NCI-H2107 treated with DMSO at 0.1 percent for 48 hours (cell line): Measurements from ENCODE around the gene CCDC88C.

Source experiments
- DNase-seq: peaks from one replicate; lab custom pipeline; 2025; ENCODE audit not compliant: unreplicated experiment; lab: John Stamatoyannopoulos, UW

The CCDC88C gene

DNA sequence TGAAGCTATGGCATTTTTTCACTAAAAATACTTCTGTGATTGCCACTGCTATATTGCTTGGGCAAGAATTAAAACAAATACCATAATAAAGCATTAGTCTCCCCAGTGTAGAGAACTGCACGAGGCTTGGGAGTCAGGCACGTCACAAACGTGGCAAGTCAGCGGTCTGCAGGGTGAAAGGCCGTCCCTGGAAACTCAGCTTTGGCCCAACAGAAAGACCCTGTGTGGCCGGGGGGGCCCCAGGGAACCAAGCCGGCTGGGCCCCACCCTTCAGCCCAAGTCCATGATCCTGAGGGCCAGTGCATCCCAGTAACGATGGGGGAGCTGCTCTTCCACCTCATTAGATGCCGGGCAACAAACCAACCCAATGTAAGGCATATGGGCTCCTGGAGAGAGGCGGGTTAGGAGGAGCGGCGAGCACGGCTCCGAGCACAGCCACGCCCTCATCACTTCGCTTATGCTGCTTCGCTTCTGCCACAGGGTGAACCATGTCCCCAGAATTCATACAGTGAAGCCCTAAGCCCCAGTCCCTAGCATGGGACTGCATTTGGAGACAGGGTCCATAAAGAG lies 122.3 kb downstream of the CCDC88C start:
- no peak for DNase-seq

DNA sequence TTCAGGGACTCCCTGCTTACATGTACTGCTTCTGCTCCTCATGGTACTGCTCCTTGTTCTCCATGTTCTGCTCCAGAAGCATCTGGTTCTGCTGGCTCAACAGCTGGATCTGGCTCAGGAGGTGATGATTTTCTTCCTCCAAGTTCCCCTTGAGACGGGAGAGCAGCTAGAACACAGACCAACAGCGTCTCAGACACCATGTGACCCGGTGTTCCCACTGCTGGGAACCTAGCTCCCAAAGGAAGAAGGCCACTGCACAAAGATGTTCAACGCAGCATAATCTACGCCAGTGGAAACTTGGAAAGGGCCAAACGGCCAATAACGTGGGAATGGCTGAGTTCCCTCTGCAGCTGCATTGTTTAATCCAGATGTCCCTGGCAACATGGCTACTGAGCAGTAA lies 123.5 kb downstream of the CCDC88C start:
- no peak for DNase-seq

DNA sequence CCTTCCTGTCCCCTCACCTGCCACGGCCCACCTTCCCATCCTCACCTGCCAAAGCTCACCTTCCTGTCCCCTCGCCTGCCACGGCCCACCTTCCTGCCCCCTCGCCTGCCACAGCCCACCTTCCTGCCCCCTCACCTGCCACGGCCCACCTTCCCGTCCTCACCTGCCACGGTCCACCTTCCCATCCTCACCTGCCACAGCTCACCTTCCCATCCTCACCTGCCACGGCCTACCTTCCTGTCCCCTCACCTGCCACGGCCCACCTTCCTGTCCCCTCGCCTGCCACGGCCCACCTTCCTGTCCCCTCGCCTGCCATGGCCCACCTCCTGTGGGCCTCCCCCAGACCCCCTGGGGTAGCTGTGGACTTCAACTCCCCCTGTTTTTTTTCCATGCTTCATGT lies 124.3 kb downstream of the CCDC88C start:
- no peak for DNase-seq

DNA sequence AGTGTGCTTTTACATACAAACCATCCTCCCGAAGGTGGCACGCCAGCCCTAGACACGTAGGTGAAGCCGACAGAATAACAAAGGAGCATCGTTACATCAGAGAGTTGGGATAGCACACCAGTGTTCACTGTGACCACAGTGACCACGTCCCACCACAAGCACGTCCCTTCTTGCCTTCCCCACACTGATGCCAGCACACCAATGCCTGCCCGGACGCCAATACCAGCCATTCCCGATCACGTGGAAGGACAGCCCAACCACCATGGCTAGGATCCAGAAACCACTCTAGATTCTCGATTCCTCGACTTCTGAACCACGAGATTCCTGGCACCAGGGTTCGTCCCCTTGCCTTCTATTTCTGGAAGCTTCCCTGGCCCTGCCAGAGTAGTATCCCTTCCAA lies 125.1 kb downstream of the CCDC88C start:
- DNase-seq, result no peak

DNA sequence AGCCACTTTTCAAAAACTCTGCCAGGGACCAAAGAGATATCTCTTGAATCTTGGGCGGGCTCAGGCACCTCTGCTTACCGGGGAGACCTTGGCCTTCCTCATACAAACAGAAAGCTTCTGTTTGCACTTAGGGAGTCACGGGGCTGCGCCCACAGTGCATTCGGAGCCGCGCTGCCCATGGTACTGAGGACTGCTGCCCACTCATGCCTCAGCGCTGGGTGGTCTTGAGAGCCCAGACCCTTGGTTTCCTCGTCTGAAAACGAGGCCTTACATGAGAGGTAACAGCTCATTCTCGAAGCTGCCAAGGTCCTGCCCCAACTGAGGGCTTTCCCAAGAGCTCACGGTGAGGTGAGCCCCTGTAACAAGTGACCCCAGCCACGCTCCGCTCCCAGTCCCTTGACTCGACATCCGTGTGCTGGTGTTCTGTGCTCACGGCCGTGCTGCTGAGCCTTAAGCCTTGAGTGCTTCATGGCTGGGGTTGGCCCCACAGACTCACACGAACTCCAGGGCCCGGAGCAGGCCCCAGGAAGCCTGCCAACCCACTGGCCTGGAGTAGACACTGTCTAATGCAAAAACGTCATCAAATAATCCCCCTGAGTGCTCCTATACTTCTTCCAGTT lies 125.7 kb downstream of the CCDC88C start:
- no peak for DNase-seq

DNA sequence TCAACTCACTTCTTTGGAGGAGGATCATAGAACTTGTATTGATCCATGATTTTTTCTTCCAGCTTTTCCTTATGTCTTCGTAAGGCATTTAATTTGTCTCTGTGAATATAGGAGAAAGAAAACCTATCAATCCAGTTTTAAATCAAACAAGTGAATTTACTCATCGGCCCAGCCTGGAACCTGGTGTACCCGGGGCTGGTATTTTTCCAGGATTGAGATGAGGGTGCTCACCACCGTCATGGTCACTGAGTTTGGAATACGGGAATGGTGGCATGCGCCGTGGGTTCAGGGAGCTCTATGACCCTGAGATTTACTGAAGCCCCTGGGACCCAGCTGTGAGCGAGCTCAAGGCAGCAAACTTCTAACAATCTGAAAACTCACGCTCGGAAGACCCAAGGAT lies 126.6 kb downstream of the CCDC88C start:
- no peak for DNase-seq

DNA sequence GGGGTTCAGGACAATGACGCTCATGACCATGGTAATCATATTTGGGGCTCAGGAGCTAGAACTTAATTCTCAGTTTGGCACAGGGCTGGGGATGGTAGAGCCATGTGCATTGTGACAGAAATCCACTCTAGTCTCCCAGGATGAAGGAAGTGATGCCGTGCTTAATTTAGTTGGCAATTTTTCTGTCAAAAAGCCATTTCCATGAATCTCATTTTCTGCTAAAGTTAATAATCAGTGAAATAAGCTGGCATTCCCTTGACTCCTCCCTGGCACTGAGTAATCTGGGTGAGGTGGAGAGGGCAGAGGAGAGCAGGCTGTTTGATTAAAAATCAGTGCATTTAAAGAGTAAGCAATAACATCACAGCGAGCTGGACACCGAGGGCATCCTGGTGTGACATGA lies 128.2 kb downstream of the CCDC88C start:
- no peak for DNase-seq

DNA sequence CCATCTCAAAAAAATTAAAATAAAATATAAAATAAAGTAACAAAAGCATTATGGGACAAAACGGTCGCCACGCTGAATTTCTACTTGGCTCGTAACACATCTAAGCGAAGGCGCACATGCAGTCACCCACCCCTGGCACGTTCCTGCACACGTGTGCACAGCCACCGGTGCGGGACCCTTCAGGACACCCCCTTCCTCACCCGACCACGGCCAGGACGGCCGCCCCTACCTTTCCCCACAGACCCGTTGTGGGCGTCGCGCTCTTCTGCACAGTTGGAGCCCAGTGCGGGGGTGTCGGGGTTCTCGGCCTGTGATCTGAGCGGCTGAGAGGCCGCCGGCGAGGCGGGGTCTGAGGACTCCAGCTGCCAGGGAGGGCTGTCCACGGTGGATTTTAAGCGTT lies 128.7 kb downstream of the CCDC88C start:
- DNase-seq, result no peak

DNA sequence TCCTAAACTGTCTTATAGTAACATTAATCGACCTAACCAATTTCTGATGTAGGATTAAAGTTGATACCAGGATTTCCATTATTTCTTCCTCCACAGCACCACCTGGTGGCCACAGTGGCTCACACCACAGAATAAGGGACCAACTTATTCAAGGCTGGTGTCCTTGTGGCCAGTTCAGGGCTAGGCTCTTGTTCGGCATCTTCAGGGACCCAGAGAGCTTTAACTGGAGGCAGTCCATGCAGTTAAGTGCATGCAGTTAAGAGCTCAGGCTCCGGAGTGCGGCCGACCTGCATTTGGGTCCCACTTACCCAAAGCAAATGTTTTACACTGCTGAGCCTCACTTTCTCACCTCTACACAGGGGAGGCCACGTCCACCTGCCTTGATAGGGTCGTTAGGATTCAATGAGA lies 131.1 kb downstream of the CCDC88C start:
- DNase-seq, result peak; percentile 63

DNA sequence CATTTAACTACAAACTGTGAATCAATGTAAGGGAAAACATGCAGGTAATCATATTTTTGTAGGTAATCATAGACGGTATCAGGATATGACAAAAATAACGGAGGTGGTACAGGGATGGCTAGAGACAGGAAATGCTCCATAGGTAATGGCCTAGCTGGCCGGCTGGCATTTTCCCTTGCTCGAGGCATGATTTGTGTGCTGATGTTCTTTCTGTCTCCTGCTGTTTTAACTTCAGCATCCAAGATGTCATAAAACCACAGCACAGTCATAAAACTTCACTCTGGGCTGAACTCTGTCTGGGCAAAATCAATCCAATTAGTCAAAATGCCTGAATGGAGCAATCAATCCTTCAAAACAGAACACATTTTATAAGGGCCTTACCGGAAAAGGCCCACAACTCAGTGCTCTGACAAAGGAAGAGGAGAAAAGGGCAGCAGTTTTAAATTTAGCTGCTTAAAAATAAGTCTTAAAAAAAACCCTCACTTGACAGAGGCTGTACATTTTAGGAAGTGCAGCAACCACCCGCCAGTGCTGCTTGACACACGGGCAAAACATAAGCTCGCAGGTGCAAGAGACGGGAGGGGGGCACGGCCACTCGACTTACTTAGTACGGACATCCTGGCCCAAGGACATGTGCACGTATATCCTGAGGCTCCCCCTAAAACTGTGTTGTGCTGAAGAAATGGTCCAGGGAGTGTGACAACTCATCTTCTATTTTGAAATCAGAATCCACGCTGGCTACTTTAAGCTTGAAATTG lies 132.7 kb downstream of the CCDC88C start:
- no peak for DNase-seq

DNA sequence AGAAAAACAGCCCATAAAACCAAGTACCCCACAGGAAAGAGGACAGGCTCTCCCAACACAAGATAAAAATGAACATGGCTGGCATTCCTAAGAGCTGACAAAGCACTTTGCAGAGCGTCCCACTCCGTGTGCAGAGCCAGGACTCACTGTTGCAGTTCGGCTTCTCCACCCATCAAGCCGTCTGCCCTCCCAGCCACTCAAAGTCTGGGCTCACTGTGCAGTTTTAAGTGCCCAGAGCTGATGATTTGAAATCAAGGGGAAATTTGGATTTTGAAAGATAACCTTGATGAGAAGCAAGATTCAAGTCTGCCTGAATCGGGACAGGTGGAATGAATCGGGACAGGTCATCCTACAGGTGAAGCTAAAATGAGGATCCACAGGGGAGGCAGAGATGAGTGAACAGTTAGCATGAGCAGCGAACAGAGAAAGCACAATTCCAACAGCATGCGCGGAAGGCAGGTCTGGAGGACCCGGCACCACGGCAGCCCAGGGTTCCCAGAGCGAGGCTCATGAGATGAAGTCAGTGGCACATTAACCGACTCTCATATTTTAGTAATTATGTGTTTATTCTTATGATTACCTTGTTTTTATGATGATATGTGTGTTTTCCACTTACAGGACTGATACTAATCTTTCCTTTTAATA lies 133.4 kb downstream of the CCDC88C start:
- DNase-seq, result no peak

DNA sequence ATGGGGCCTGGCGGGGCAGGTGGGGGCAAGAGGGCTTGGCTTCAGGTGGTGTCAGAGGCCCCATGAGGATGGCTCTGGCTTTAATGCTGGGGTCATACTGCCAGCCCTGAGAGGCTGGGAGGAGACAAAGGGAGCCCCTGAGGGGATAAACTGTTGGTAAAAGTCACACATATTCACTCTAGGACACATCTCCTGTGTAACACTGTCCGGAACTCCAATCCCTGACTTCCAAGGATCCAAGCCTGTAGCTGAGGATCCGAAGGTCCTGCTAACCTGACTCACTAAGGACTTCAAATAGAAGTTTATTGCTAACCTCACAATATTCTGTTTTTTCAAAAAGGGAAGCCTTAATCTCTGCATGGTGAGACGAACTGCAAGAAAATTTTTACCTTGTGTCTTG lies 134.0 kb downstream of the CCDC88C start:
- no peak for DNase-seq

DNA sequence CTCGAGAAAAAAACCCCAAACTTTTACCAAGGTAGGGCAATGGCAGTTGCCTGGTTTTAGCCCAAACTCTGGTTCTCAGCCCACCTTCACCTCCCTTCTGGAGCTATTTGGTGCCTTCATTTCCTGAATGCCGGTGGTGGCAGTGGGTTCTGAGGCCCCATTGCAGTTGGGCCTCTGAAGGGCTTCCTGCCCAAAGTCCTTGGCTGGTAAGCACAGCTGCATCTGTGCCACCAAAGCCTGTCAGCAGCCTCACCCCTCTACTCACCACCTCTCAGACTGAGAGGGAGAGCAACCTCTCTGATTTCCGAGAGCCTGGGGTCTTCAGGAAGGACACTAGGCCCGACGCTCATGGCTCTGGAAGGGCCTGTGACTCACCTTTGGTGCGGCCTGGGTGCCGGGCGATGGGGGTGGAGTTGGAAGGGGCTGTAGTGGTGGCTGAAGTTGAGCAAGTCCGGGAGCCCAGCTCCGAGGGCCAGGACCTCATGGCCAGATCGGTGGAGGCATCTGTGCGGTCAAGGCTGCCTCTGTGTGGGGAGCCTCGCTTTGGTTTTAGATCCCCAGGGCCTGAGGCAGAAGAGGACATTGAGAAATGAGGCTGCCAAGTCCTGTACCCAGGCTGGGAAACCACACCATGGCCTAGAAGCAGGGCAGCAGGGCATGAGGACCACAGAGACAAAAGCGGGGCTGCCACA lies 134.5 kb downstream of the CCDC88C start:
- DNase-seq, result no peak

DNA sequence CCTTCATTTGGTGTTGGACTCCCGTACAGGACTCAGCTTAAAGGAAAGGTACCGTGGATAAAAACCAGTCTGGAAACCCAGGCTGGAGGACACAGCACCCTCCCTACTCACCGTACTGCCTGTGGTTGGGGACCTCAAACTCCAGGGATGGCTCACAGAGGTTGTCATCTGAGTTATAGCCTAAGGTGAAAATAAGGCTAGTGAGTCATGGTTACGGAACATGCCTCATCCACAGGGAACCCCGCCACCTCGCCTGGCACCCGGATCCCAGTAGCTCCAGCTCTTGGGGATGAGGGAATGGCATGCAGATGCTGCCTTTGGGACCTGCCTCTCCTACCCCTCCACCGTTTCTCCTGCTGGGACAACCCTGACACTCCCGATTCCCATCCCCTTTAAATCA lies 136.3 kb downstream of the CCDC88C start:
- no peak for DNase-seq

DNA sequence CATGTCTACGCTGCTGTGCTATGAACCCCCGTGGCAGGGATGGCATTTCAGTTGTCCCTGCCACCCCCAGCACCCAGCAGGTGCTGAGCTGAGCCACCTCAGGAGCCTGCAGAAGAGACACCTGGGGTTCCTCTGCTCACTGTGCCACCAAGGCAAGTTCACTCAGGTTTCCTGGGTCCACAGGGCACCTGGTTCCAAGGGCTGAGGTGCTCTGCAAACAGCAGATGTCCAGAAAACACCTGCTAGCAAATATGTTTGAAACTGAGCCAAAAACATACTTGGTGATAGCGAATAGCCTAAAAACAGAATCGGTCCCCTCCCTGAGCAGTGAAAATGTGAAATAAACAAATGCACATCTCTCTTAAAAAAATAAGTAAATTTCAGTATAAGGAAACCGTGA lies 137.5 kb downstream of the CCDC88C start:
- DNase-seq, result peak; percentile 76

DNA sequence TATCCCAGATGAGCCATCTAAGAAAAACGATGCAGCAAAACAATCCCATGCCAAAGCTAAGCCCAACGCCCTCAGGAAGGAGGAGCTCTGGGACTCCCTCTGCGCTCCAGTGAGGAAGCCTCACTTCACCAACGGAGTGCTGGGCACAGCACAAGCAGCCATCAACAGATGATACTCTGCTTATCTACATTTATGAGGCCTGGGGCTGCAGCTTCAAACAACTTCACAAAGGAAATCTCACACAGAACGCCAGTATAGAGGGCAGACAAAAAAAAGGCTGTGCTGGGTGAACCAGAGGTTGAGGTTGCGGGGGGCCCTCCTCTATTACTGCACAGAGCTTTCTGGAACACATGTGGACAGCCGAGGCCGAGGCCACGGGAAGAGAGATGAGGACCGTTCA lies 138.3 kb downstream of the CCDC88C start:
- no peak for DNase-seq

DNA sequence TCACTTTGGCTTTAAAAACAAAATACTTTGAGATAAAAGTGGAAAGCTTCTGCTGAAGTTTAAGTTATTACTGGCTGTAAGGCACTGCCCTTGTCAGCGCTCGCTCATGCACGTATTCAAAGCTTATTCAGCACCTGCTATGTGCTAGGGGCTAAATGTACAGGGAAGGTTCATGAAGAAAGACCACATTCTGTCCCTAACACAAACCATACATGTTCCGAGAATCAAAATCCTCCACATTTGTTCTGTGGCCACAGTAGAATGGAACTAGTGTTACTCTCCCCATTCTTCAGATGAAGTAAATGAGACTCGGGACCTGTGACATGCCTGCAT lies 139.3 kb downstream of the CCDC88C start:
- no peak for DNase-seq

DNA sequence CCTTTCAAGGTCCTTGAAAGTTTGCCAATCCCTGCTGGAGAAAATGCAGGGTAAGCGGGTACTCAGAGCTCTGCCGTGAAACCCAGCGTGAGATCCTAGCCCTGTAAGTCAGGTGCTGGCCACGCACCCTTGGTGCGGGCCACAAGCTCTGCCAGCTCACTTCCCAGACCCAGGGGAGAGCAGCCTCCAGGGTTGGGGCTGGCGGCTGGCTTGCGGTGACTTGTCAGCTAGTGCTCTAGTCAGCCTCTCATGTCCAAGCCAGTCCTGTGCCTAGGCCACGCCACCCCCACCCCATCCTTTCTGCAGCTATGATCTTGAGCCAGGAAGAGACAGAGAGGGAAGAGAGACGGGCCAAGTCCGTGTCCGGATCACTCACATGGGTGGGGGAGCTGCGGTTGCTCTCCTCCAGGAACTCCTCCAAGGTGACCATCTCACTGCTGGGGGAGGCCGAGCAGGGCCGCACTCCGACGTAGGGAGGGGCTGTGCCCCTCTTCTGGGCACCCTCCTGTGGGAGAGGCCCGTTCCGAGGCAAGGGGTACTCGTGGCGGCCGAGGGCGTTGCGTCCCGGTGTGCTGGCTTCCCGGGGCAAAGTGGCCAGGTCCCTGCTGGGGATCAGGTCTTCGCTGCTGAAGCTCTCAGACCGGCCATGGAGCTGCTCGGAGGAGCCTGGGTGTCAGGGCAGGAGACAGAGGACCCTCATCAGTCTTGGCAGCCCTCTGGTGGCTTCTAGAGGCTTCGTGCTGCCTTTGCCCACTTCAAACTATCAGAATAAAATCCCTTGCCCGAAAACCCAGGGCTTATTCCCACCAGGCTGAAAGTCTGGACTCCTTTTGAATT lies 139.9 kb downstream of the CCDC88C start:
- DNase-seq, result no peak

DNA sequence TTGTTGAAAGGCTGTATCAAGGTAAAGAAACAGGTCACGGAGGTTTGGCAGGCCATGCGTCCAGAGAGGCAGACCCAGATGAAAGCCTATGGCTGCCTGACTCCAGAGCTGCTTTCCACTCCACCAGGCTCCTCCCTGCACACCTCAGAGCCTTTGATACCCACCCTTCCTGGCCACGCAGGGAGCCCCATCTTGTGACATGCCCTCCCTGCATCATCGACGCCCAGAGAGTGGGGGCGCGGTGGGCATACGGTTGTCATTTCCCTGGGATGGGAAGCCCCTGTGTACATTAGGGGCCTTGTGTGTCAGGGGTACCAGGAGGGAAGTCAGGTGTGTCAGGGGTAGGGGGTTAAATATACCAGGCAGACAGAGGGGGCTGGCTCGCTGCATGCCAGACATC lies 142.8 kb downstream of the CCDC88C start:
- no peak for DNase-seq

DNA sequence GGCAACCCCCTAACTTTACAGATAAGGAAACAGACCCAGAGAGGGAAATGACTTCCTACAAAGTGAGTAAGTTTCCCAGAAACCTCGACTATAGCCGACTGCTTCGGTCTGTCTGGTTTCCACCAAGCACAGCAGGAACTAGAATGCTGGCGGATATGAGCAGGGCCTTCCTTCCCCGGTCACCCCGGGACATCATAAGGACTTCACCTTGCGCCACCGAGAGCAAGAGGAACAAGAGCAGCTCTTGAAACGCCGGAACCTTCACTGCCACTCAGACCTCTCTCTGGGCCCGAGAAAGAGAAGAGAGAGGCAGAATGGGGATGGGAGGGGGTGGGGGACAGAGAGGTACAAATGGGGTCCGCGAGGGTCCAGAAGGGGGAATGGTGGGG lies 143.7 kb downstream of the CCDC88C start:
- DNase-seq, result no peak
